ENCODE measurements around the gene TMEM187. TPM values are rescaled to one million over a fixed set of nuclear protein-coding genes. Genes with fewer than 3 reads are reported as not detected.

Gene TMEM187
- total RNA-seq, 1 donor from 2014 or later = 2.4 TPM

GRCh38 chrX:153948002-153948466 is 24.5 kb upstream of the TMEM187 start:
- Mint-ChIP-seq H3K9me3 (no peaks in the 10 kb centered on the region), H3K4me3 (peak overlapping the region; percentile 51), H3K27ac (peak overlapping the region; percentile 74), H3K27me3 (ENCODE audit: insufficient read depth, low read depth) (peaks cover 12% of the 10 kb centered on the region), H3K4me1 (peaks cover 31% of the 10 kb centered on the region), H3K36me3 (peaks cover 24% of the 10 kb centered on the region)
- H3K4me3 ChIP-seq = no peak overlapping the region
- H3K9me3 ChIP-seq (ENCODE audit: low read depth) = no peaks in the 10 kb centered on the region
- H3K4me2 ChIP-seq = no peak overlapping the region
- peaks cover 9% of the 10 kb centered on the region for H3K79me2 ChIP-seq (ENCODE audit: low read depth)
- H4K20me1 ChIP-seq (ENCODE audit: low read depth) = no peaks in the 10 kb centered on the region
- H3F3A ChIP-seq (ENCODE audit: low read depth) = peaks cover 26% of the 10 kb centered on the region
- H3K27me3 ChIP-seq = no peaks in the 10 kb centered on the region
- H2AFZ ChIP-seq (replicated peaks) = no peak overlapping the region
- H3K27ac ChIP-seq = peak overlapping the region; percentile 80
- TF ChIP-seq EZH2 (IDR thresholded peaks at IDR 0.05) (no peak), EZH2phosphoT487 (IDR thresholded peaks at IDR 0.05) (no peak), CTCF (IDR thresholded peaks at IDR 0.05) (no peak)
- peaks cover 6% of the 10 kb centered on the region for H3K4me1 ChIP-seq
- H3K36me3 ChIP-seq = no peaks in the 10 kb centered on the region
- no peak overlapping the region for H3K9ac ChIP-seq
- peak; percentile 62 for DNase-seq (ENCODE audit: low spot score)

DNA sequence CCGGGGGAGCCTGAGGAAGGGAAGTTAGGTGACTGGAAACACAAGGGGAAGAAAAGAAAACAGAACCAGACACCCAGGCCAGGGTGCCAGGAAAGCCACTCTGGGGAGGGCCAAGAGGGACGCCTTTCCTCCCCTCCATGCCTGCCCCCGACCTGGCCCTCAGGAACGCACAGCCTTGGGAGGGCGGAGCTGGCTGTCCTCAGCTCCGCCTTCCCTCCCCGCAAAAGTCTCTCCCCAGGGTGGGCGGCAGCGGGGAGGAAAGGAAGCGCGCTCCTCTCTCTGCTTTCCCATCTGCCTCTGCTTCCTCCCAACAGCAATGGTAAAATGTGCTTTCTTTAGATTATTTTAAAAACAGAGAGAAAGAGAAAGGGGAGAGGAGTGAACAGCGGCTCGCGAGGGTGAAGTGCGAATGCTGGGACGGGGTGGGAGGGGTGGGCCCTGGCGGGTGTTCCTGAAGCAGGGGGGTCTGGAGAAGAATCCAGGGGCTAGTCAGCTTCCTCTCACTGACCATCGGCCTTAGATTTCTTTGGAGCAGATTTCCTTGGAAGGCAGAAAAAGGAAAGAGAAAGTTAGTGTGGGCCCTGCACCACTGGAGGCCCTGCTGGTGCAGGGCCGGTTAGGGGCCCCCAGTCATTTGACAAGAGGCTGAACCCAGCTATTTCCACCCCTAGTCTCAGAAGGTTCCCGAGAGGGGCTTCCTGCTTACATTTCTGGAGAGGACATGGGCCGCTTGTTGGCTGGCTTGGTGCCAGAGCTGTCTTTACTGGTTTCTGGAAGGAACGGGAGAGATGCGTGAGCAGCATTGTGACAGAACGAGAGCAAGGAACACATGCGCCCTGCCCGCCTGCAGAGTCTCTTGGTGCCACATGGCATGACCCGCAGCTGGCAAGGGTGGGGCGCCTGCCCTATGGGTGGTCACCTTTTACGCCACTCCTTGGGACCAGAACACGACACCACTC is 23.4 kb upstream of the TMEM187 start:
- Mint-ChIP-seq H3K9me3 (no peaks in the 10 kb centered on the region), H3K4me3 (peak overlapping the region; percentile 44), H3K27ac (peak overlapping the region; percentile 74), H3K36me3 (peaks cover 24% of the 10 kb centered on the region), H3K27me3 (ENCODE audit: insufficient read depth, low read depth) (peaks cover 12% of the 10 kb centered on the region), H3K4me1 (peaks cover 34% of the 10 kb centered on the region)
- no peaks in the 10 kb centered on the region for H3K27me3 ChIP-seq
- peaks cover 6% of the 10 kb centered on the region for H3K4me1 ChIP-seq
- no peaks in the 10 kb centered on the region for H3K9me3 ChIP-seq (ENCODE audit: low read depth)
- H3K9ac ChIP-seq = no peak overlapping the region
- H3K27ac ChIP-seq = peak overlapping the region; percentile 80
- H3K4me2 ChIP-seq = no peak overlapping the region
- H3K79me2 ChIP-seq (ENCODE audit: low read depth) = peaks cover 11% of the 10 kb centered on the region
- DNase-seq (ENCODE audit: low spot score) = peak; percentile 37
- peaks cover 6% of the 10 kb centered on the region for H4K20me1 ChIP-seq (ENCODE audit: low read depth)
- H2AFZ ChIP-seq (replicated peaks) = no peak overlapping the region
- H3F3A ChIP-seq (ENCODE audit: low read depth) = peaks cover 33% of the 10 kb centered on the region
- no peak overlapping the region for H3K4me3 ChIP-seq
- TF ChIP-seq EZH2phosphoT487 (IDR thresholded peaks at IDR 0.05) (no peak), CTCF (IDR thresholded peaks at IDR 0.05) (no peak)
- H3K36me3 ChIP-seq = no peaks in the 10 kb centered on the region

GRCh38 chrX:153950127-153950526 is 22.4 kb upstream of the TMEM187 start:
- H3K9ac ChIP-seq = no peak overlapping the region
- H2AFZ ChIP-seq (replicated peaks) = no peak overlapping the region
- H3K4me1 Mint-ChIP-seq = peaks cover 34% of the 10 kb centered on the region
- no peaks in the 10 kb centered on the region for H3K9me3 ChIP-seq (ENCODE audit: low read depth)
- no peak overlapping the region for H3K4me3 ChIP-seq
- peaks cover 6% of the 10 kb centered on the region for H3K4me1 ChIP-seq
- no peak overlapping the region for H3K4me3 Mint-ChIP-seq
- no peak for TF ChIP-seq EZH2phosphoT487 (IDR thresholded peaks at IDR 0.05)
- no peak for TF ChIP-seq CTCF (IDR thresholded peaks at IDR 0.05)
- DNase-seq (ENCODE audit: low spot score) = no peak
- peaks cover 29% of the 10 kb centered on the region for H3K36me3 Mint-ChIP-seq
- no peaks in the 10 kb centered on the region for H3K27me3 ChIP-seq
- peaks cover 11% of the 10 kb centered on the region for H3K79me2 ChIP-seq (ENCODE audit: low read depth)
- peaks cover 6% of the 10 kb centered on the region for H4K20me1 ChIP-seq (ENCODE audit: low read depth)
- H3K27ac ChIP-seq = no peak overlapping the region
- H3K27me3 Mint-ChIP-seq (ENCODE audit: insufficient read depth, low read depth) = peaks cover 12% of the 10 kb centered on the region
- no peaks in the 10 kb centered on the region for H3K36me3 ChIP-seq
- H3F3A ChIP-seq (ENCODE audit: low read depth) = peaks cover 33% of the 10 kb centered on the region
- no peaks in the 10 kb centered on the region for H3K9me3 Mint-ChIP-seq
- H3K27ac Mint-ChIP-seq = no peak overlapping the region
- no peak overlapping the region for H3K4me2 ChIP-seq

Data from neural progenitor cell (in vitro differentiated cells).